ENCODE data around the gene MFAP5.

MFAP5 gene, protein sequence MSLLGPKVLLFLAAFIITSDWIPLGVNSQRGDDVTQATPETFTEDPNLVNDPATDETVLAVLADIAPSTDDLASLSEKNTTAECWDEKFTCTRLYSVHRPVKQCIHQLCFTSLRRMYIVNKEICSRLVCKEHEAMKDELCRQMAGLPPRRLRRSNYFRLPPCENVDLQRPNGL

DNA sequence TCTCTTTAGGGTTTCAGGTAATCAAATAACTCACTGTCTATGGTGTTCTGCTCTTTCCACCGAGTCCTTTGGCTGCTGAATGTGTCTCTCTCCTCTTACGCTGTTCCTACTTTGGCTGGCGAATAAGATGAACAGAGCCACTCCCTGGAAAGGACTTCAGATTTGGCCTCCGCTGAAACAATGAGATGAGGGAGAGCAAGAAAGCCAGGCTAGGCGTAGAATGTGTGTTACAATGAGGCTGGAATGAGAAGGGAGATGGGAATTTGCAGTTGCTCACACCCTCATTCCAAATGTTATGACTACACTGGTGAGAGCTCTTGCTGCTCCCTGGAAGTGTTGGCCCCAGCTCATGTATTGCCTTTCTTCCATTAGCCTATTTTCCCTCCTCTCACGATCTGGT is at the start of gene MFAP5:
Gene MFAP5, minus strand, starts transcription at position 234 of the 400 bp plus-strand sequence. CDS start 722 bp downstream, outside the sequence.
- DNase-seq (ENCODE audit: low spot score) = peak; percentile 78

DNA sequence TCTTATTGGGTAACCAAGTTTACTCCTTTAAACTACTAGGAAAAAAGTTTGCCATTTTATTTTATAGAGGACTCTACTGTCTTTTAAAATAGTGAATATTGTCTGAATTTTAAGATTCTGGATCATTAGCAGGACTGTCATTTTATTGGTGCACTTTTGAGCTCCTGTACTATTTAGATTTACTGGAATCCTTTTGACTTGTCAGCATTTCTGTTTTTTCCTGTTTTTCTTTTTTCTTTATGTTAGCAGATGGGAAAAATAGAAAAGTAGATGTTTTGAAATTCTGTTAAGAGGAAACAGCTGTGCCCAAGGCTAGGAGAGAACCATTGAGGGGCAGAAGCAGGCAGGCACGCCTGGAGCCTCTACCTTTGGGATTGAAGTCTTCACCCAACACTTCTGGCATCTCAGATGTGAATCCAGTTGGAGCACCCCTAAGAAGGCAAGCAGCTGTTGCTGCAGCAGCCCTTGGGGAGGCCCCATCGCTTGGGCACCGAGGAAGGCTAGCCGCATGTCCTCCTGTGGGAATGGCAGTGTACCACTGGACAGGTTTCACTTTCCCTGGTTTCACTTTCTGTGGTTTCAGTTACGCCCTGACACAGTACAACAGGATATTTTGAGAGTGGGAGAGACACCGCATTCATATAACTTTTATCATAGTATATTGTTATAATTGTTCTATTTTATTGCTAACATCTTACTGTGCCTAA is 46.7 kb upstream of the MFAP5 start:
- DNase-seq (ENCODE audit: low spot score) = peak; percentile 19

DNA sequence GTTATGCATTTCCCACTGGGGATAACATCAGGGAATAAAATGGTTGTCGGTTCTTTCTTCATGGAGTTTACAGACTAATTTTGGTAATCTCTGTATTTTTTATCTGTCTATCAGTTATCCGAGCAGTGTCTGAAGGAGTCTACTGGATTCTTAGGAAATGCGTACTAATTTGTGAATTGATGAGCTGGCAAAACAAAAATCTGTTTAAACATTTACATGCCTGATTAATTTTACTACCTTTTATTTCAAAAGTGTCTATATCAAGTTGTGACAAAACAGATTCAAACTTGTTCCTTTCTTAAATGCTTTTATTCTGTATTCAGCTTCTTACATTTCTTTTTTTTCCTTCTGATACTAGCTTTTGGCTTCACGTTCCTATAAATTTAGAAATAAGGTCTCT is 39.5 kb upstream of the MFAP5 start:
- no peak for DNase-seq (ENCODE audit: low spot score)

DNA sequence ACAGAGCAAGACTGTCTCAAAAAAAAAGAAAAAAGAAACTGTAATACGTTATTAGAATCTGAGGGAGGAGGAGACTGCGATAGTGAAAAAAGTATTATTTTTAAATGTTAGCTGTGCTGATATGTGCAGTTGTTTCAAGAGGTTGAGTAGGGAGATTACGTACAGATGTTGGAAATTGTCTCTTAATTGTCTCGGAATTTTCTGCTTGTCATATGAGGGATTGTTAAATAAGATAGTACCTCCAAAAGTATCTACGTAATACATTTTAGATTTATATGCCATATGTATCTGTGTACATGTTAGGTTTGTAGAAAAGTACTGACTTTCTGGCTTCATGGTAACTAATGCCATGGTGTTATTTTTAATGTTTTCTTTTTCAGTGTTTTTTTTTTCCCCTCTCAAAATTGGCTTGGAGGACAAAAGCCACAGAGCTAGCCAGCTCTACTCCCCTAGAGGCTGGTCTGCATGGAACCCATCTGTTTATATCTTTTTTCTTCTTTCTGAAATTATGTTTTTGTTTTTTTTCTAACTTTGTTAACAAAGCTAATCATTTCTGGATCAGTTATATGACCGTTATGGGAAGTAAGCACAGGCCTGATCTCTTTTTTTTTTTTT is 38.5 kb upstream of the MFAP5 start:
- DNase-seq (ENCODE audit: low spot score) = no peak

DNA sequence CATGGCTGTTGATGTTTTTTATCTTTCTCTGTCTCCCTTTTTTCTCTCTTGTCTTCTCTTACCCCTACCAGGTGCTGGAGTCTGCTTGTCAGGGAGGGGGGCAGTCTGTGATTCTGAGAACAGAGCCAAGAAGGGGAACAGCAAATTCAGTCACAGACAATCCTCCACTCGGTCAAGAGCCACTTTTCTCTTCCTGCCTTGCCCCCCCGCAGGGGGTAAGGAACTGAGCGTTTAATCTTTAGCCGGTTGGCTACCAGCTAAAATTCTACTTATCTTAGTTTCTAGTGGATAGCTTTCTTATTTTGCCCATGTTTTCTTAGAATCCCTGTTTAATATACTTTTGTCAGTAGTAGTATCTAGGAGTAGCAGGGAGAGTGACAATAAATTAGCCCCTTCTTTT is 37.1 kb upstream of the MFAP5 start:
- DNase-seq (ENCODE audit: low spot score) = no peak

DNA sequence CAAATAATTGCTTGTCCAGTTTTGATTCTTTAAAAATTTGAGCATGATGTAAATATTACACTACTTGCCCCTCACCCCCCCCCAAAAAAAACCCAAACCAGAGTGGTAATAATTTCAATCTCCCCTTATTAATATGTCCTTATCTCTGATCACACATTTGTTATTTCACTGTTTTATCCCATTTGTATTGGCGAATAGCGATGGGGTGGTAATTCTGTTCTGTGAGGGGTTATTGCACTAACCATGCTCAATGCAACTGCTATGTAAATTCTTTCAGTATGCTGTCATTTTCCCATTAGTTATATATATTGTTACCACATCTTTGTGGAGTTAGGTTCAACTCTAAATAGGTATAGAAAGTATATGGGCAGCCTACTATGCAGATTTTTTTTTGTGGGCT is 36.3 kb upstream of the MFAP5 start:
- DNase-seq (ENCODE audit: low spot score) = peak; percentile 32

DNA sequence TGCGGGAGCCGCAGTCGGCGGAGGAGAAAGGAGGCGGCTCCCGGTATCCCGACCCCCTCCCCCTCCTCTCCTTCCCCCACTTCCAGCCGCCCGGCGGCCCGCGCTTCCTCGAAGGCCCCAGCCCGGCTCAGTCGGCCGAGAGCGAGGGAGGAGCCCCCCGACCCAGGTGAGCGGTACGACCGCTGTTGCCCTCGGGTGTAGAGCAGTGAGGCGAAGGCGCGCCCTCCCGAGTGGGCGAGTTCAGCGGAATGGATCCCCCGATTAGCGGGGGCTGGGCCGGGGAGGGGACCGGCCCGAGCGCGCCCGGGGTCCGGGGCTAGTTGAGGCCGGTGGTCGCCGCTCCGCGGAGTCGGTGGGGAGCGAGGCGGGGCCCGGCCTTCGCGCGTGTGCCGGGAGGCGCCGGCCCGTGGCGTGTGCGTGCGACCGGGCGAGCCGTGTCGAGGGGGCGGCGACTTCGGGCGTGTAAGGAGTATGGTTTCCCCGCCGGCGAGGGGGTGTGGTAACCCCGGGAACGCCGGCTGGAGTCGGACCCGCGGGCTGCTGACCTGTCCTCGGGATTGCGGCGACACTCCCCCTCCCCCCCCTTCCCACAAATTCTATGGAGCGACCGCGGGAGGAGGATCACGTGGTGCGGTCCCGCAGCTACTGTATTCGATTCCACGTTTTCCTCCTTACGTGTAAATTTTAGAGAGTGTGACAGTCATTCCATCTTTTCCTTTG is 35.7 kb upstream of the MFAP5 start:
- peak; percentile 84 for DNase-seq (ENCODE audit: low spot score)

DNA sequence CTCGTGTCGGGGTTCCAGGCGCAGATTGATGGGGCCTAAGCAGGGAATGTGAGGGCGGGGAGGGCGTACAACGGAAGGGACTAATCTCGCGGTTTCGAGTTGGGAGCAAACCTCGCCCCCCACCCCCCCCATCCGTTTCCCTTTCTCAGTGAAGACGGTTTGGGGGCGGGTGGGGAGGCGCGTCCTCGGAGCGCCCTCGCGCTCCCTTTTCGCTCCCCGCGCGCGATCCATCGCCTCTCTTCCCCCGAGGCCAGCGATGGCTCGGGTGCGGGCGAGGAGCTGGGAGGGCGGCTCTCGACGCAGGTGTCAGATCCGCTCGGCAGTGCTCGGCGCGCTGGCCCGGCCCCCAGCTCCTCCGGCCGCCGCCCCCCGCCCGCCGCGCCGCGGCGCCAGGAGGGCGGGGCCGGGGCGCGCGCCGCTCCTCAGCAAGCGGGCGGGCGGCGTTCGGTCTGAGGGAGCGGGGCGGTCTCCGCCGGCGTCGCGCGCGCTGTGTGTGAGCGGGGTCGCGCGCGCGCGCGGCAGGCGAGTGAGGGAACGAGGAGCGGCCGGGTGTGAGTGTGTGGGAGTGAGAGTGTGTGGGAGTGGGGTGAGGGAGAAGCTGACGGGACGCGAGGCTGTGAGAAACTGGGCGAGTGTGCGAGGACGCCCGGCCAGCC is 35.0 kb upstream of the MFAP5 start, which contains the start of gene RIMKLB:
Gene RIMKLB, plus strand, starts transcription at position 516 of the 656 bp plus-strand sequence. CDS start 15,876 bp downstream, outside the sequence.
- peak; percentile 93 for DNase-seq (ENCODE audit: low spot score)

DNA sequence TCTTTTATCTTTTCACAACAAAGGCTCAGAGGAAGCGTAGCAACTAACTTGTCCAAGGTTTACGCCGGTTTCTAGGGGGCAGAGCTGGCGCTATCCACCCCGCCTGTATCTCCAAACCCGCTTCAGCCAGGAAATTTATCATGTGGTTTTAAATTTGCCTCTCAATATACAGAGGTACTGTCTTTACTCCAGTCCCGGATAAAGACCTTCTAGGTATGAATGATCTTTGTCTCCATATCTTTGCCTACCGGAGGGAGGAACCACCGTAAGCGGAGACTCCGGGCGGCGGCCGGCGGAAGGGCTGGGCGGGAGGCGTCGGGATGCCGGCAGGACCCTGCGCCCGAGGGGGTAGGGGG is 34.5 kb upstream of the MFAP5 start:
- no peak for DNase-seq (ENCODE audit: low spot score)

DNA sequence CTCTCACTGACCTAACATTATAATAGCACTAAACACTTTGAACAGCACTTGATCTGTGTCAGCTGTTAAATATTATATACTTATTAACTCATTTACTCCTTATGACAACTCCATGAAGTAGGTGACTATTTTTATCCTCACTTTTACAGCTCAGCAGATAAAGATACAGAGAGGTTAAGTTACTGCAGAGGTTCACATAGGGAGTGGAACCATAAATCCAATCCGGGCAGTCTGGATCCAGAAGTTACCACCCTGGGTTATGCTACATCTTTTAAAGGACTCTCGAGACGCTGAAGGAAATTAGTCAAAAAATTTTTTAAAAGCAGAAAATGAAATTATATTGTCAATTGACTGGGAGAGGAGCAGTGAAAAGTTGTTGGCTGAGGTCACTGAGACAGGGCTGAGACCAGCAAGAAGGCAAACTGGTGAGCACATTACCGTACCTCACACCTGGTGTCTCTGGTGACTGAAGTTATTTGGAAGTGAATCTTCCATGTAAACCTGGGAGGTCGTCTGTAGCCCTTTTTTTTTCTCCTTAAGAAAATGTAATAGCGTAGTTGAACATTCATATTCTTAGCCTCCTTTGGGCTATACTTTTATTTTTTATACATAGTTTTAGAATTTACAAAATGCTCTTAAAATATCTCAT is 33.9 kb upstream of the MFAP5 start:
- no peak for DNase-seq (ENCODE audit: low spot score)

DNA sequence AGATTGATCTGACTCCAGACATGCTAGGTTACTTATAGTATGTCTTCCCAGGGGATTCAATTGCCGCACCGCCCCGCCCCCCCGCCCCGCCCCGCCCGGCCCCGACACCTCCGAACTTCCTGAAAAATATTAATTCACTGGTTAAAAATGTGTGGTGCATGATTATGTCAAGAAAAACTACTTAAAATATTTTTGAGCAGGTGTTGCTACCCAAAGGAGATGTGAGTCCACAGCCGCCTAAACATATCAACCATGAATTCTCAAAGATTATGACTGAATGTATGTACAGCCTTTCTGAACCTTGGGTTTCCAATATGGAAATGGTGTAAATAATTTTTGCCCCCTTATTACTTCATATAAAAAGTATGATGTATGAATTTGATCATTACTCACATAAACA is 32.5 kb upstream of the MFAP5 start:
- no peak for DNase-seq (ENCODE audit: low spot score)

DNA sequence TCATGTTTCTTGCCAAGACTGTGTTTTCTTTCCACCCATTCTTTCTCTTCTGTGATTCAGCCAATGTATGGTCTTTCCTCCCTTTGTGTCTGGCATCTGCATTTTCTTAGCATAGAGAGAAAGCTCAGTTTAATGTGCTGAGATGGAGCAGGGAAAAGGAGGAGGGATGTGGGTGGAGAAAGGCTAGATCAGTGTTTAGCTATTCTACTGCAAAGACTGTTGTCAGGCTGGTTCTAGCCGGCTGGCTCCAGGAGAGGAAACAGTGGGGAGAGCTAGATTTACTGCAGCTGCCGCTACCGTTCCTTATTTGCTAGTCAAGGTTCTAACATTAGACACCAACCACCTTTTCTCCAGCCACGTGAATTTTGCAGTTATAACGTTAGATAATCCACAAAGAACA is 29.9 kb upstream of the MFAP5 start:
- peak; percentile 51 for DNase-seq (ENCODE audit: low spot score)

DNA sequence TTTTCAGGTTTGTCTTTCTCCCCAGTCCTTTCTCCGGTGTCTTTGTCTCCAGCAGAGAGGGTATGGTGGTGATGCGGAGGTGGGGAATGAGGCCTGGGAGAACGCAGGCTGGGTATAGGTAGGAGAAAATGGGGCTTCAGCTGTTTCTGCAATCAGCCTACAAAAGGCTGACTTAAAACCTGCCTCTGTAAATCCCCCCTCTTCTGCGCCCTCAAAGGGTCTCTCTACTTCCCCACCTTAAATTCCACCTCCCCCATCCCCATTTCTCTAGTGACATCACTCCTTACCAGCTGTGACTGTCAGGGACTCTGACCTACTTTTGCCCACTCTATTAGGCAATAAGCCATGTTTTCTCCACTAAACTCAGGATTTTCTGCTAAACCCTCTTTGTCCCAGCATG is 27.1 kb upstream of the MFAP5 start:
- no peak for DNase-seq (ENCODE audit: low spot score)

DNA sequence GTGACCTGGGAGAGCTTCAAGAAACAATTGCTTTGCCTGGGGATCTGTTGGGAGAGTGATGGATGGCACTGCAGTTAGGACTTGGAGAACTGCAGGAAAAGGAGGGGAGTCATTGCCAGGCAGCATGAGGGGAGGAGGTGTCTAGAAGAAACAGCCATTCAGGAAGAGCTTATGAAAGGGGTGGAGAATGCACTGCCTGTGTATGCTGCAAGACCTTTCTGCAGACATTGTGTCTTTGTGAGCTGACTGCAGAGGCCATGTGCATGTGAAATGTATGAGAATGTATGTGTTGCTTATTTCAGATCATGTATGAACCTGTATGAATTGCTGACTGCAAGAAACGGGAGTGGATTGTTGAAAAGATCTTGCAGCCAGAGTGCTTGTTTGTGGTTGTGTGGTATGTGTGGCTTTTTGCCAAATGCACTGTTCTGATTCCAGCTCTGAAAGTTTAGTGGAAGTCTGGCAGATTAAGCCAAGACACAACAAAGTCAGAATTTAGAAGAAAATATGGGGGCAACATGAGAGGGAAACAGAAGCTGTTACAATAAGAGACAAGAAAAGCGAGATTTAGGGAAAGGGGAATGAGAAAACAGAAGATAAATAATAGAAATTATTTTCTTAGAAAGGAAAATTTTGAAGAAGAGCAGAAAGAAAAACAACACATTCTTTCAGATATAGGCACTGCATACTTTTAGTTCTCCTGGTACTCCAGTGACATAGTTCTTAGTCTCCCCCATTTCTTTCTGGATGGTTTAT is 25.4 kb upstream of the MFAP5 start:
- peak; percentile 76 for DNase-seq (ENCODE audit: low spot score)

DNA sequence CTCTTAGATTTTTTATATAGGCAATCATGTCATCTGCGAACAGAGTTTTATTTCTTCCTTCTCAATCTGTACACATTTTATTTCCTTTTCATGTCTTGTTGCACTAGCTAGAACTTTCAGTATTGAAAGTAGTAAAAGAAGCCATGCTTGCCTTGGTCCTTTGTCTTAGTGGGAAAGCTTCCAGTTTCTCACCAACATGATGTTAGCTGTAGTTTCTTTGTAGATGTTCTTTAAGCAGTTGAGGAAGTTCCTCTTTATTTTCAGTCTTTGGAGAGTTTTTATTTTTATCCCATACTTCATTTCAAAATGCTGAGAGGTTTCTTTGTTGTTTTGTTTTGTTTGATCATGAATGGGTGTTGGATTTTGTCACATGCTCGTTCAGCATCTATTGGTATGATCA is 22.4 kb upstream of the MFAP5 start:
- DNase-seq (ENCODE audit: low spot score) = no peak

DNA sequence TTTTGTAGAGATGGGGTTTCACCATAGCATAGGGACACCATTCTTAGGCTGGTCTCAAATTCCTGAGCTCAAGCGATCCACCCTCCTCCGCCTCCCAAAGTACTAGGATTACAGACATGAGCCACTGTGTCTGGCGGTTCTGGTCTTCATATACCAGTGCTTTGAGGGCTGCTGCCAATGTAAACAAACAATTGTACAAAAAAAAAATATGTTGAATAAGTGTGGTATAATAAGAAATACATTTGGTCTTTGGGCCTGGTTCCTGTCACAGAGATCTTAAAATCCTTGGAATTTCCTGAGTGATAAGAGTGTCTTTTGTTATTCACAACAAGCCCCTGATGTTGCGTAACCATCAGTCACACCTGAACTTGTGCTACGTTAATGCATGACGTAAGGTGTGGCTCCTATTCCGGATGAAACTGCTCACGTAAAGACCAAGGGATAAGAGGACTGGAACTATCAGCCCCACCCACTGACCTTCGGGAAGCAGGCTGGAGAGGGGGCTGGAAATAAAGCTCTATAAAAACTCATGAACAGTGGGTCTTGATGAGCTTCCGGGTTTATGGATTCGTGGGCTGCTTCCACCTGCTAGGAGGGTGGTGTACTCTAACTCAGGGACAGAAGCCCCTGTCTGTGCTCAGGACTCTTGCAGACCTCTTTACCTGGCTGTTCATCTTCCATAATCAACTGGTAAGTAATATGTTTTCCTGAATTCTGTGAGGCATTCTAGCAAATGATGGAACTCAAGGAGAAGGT is 18.7 kb upstream of the MFAP5 start:
- DNase-seq (ENCODE audit: low spot score) = no peak

DNA sequence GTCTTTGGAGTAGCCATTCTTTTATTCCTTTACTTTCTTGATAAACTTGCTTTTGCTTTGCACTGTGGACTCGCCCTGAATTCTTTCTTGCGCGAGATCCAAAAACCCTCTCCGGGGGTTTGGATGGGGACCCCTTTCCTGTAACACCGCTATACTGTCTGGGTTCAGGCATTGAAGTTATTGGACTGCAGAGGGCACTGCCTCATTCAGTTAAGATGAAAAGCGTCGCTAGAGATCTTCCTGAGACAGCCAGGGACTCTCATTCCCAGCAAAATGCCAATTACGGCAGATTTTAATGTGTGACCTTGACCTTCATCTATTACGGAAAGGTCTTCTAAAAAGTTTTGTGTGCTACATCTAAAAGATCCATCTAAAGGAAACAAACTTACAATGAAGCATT is 17.9 kb upstream of the MFAP5 start:
- no peak for DNase-seq (ENCODE audit: low spot score)

DNA sequence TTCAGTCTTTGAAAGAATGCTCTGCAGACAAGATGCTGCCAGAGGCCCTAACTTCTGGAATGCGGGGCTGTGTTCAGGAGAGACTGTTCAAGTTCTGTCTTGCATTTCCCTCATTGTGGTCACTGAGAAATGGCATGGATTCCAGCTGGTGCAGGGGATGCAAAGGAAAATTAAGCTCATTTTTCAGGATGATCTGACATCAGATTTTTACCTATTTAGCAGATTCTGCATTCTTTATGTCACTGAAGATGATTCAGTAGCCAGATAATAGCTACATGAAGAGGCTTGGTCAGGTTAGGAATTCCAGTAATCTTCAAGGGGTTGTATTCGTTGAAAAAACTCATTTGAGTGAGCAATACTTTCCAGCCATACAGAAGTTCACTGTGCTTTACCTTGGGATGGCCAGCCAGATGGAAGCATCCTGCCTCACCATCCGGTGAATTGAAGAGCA is 16.1 kb upstream of the MFAP5 start:
- peak; percentile 54 for DNase-seq (ENCODE audit: low spot score)

DNA sequence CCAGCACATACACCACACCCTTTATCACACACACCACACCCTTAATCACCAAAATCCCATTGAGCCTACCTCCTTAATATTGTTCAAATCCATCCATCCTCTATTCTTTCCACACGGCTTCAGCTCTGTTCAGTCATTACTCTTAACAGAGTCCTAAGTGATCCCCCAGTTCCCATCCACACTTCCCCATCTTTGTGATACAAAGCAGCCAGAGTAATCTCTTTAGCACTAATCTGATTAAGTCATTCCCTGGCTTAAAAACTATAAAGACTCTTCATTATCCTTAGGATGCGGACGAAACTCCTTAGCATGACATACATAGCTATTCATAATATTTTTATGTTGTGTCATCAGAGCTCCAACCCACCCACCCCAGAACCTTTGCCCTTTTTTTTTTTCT is 14.7 kb upstream of the MFAP5 start:
- no peak for DNase-seq (ENCODE audit: low spot score)

DNA sequence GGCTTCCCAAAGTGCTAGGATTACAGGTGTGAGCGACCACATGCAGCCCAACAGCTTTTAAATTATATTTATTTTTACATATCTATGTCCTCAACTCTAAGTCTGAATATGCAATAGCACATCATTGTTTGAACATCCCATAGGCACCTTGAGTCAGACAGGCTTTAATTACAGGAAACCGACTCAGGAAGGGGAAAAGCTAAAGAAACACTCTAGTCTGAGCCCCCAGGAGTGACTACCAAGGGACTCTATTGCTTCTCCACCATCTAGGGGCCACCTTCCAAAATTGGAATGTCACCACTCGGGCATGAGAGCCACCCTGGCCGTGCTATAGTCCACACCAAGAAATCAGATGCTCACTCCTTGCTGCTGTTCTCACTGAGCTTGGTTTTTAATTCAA is 14.0 kb upstream of the MFAP5 start:
- no peak for DNase-seq (ENCODE audit: low spot score)

Data from GM03348 (cell line).